ENCODE measurements around the gene TRABD2A. TPM values are rescaled to one million over a fixed set of nuclear protein-coding genes. Genes with fewer than 3 reads are reported as not detected.
A peak's percentile ranks its signal among the peaks of the same experiment; 100 is the strongest.

Gene TRABD2A
- total RNA-seq, 3 donors from 2014 or later (not counting 1 experiment from before 2014, with no cell fraction given), result 1.4 to 6.3 (median 6.3) TPM

DNA sequence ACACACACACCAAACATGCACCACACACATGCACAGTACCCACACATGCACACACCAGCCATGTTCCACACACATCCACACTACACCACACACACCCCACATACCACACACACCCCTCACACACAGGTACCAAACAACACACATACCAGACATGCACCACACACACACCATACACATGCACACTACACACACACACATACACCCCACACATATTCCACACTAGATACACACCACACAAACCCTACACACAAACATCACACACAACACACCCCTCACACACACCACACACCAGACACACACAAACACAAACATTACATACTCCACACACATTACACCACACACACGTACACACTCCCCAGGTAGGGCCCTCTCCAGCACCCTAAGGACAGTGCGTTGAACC lies 51.2 kb downstream of the TRABD2A start:
- no peaks in the 10 kb centered on the region for H3K36me3 Mint-ChIP-seq
- no peak overlapping the region for H3K4me3 ChIP-seq (ENCODE audit: low read length)
- TF ChIP-seq, protein P1, sequence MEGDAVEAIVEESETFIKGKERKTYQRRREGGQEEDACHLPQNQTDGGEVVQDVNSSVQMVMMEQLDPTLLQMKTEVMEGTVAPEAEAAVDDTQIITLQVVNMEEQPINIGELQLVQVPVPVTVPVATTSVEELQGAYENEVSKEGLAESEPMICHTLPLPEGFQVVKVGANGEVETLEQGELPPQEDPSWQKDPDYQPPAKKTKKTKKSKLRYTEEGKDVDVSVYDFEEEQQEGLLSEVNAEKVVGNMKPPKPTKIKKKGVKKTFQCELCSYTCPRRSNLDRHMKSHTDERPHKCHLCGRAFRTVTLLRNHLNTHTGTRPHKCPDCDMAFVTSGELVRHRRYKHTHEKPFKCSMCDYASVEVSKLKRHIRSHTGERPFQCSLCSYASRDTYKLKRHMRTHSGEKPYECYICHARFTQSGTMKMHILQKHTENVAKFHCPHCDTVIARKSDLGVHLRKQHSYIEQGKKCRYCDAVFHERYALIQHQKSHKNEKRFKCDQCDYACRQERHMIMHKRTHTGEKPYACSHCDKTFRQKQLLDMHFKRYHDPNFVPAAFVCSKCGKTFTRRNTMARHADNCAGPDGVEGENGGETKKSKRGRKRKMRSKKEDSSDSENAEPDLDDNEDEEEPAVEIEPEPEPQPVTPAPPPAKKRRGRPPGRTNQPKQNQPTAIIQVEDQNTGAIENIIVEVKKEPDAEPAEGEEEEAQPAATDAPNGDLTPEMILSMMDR (IDR thresholded peaks at IDR 0.05), result no peak
- ATAC-seq (peak in 1 of 3 donors; percentile 31), DNase-seq (no peak)
- 100% methylated on average over 2 of the region's 2 CpGs for WGBS (ENCODE audit: insufficient coverage)
- no peak overlapping the region for H3K27ac ChIP-seq (ENCODE audit: low read length)
- no peaks in the 10 kb centered on the region for H3K9me3 Mint-ChIP-seq
- no peak overlapping the region for H3K27ac Mint-ChIP-seq
- peaks cover 54% of the 10 kb centered on the region for H3K4me1 ChIP-seq (ENCODE audit: control insufficient read depth, insufficient read depth, low read length)
- peaks cover 23 to 34% of the 10 kb centered on the region in 2 donors for H3K4me1 Mint-ChIP-seq
- no peaks in the 10 kb centered on the region for H3K27me3 Mint-ChIP-seq (ENCODE audit: low read depth in 2 of 2)
- no peaks in the 10 kb centered on the region for H3K27me3 ChIP-seq (ENCODE audit: control insufficient read depth, insufficient read depth, low read length)
- intact Hi-C loops (cut with micrococcal nuclease), result no loop called here
- H3K36me3 ChIP-seq (ENCODE audit: control insufficient read depth, insufficient read depth, low read length), result no peaks in the 10 kb centered on the region
- no peaks in the 10 kb centered on the region for H3K9me3 ChIP-seq (ENCODE audit: control insufficient read depth, insufficient read depth, low read length)
- no peak overlapping the region for H3K4me3 Mint-ChIP-seq

DNA sequence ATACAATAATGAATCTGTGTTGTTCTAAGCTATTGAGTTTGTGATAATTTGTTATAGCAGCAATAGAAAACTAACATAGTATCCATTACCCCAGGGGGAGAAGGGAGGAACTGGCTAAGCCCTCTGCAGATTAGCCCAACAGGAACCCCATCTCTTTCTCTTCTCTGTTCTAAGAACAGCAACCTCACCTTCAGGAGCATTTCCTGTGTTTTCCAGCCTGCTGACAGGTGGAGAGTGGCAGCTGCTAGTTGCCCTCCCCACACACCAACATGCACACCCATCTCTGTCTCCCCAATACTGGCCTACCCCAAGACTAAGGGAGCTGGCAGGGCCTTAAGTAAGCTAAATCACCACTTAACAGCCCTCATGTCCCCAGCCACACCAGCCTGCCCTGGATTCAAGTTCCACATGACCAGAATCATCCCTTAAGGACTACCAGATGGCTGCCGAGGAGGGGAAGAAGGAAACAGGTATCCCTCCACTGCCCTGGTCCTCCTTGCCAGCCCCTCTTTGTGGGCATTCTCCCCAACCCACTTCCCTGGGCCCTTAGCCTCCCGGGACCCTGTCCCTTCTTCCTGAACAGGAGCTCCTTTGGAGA lies 52.8 kb downstream of the TRABD2A start:
- intact Hi-C loops (cut with micrococcal nuclease), result no loop called here
- WGBS (ENCODE audit: insufficient coverage), result 90% methylated on average over 2 of the region's 2 CpGs
- Mint-ChIP-seq H3K4me3 (no peak overlapping the region), H3K27me3 (ENCODE audit: low read depth in 2 of 2) (no peaks in the 10 kb centered on the region), H3K27ac (peak overlapping the region; percentile 1 to 17), H3K36me3 (no peaks in the 10 kb centered on the region), H3K4me1 (peaks cover 23 to 26% of the 10 kb centered on the region in 2 donors), H3K9me3 (no peaks in the 10 kb centered on the region)
- Histone ChIP-seq H3K4me3 (ENCODE audit: low read length) (no peak overlapping the region), H3K4me1 (ENCODE audit: control insufficient read depth, insufficient read depth, low read length) (peaks cover 45% of the 10 kb centered on the region), H3K27me3 (ENCODE audit: control insufficient read depth, insufficient read depth, low read length) (no peaks in the 10 kb centered on the region), H3K27ac (ENCODE audit: low read length) (no peak overlapping the region), H3K9me3 (ENCODE audit: control insufficient read depth, insufficient read depth, low read length) (no peaks in the 10 kb centered on the region), H3K36me3 (ENCODE audit: control insufficient read depth, insufficient read depth, low read length) (no peaks in the 10 kb centered on the region)
- TF ChIP-seq, protein P1 (IDR thresholded peaks at IDR 0.05), result no peak
- DNase-seq (no peak), ATAC-seq (no peak)

DNA sequence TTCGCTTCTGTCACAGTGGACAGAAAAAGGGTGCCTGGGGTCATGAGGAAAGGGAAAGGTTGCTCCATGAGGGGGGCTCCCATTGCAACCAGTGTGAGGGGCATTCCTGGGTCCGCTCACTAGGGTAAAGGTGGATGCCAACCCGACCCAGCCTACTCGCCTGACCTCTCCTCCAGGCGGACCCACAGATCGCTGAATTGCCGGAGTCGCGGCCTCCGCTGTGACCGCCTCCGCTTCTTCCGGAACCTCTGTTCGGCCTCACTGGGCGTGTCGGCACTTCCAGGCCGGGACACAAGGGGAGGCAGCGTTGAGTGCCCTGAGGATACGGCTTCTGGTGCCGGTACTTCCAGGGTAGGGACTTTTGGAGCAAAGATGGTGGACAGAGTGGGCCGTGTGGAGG lies 57.1 kb downstream of the TRABD2A start:
- DNase-seq (no peak), ATAC-seq (no peak)
- Mint-ChIP-seq H3K4me1 (peaks cover 10 to 14% of the 10 kb centered on the region in 2 donors), H3K4me3 (no peak overlapping the region), H3K36me3 (no peaks in the 10 kb centered on the region), H3K27ac (no peak overlapping the region), H3K27me3 (ENCODE audit: low read depth in 2 of 2) (no peaks in the 10 kb centered on the region), H3K9me3 (no peaks in the 10 kb centered on the region)
- H3K4me3 ChIP-seq (ENCODE audit: low read length), result no peak overlapping the region
- no peak overlapping the region for H3K27ac ChIP-seq (ENCODE audit: low read length)
- intact Hi-C loops (cut with micrococcal nuclease), result no loop called here
- no peaks in the 10 kb centered on the region for H3K36me3 ChIP-seq (ENCODE audit: control insufficient read depth, insufficient read depth, low read length)
- H3K9me3 ChIP-seq (ENCODE audit: control insufficient read depth, insufficient read depth, low read length), result no peaks in the 10 kb centered on the region
- no peaks in the 10 kb centered on the region for H3K27me3 ChIP-seq (ENCODE audit: control insufficient read depth, insufficient read depth, low read length)
- 97% methylated on average over 21 of the region's 21 CpGs for WGBS (ENCODE audit: insufficient coverage)
- peaks cover 15% of the 10 kb centered on the region for H3K4me1 ChIP-seq (ENCODE audit: control insufficient read depth, insufficient read depth, low read length)
- TF ChIP-seq, protein P1 (IDR thresholded peaks at IDR 0.05), result no peak

DNA sequence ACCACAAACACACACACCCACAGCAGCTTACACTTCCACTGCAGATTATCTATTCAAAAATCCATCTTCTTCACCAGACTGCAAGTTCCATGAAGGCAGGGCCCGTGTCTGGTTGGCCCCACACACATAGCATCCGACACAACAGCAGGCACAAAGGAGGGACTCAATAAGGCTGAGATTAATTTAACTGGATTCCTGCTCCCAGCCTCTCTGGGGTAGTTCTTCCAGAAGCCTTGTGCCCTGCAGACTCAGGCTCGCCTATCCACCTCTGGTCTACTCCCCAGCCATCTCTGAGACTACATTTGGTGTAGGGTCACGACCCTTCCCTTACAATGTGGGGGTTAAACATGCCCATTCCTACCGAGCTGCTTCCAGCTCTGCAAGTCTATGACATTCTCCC lies 57.7 kb downstream of the TRABD2A start:
- H3K36me3 ChIP-seq (ENCODE audit: control insufficient read depth, insufficient read depth, low read length), result no peaks in the 10 kb centered on the region
- no peak for DNase-seq
- Mint-ChIP-seq H3K4me1 (peaks cover 5 to 13% of the 10 kb centered on the region in 2 donors), H3K27me3 (ENCODE audit: low read depth in 2 of 2) (no peaks in the 10 kb centered on the region), H3K27ac (no peak overlapping the region), H3K4me3 (no peak overlapping the region), H3K36me3 (no peaks in the 10 kb centered on the region), H3K9me3 (no peaks in the 10 kb centered on the region)
- ATAC-seq, result no peak
- H3K9me3 ChIP-seq (ENCODE audit: control insufficient read depth, insufficient read depth, low read length), result no peaks in the 10 kb centered on the region
- WGBS (ENCODE audit: insufficient coverage), result 92% methylated on average over 5 of the region's 5 CpGs
- intact Hi-C loops (cut with micrococcal nuclease), result no loop called here
- TF ChIP-seq, protein P1 (IDR thresholded peaks at IDR 0.05), result no peak
- H3K4me3 ChIP-seq (ENCODE audit: low read length), result no peak overlapping the region
- peaks cover 12% of the 10 kb centered on the region for H3K4me1 ChIP-seq (ENCODE audit: control insufficient read depth, insufficient read depth, low read length)
- no peak overlapping the region for H3K27ac ChIP-seq (ENCODE audit: low read length)
- H3K27me3 ChIP-seq (ENCODE audit: control insufficient read depth, insufficient read depth, low read length), result no peaks in the 10 kb centered on the region

Data from natural killer cell (primary cell).